ENCODE results near the gene ADAM12. TPM values are rescaled to one million over a fixed set of nuclear protein-coding genes. Genes with fewer than 3 reads are reported as not detected.

Gene ADAM12
- total and polyA plus RNA-seq, 2 of the 13 experiments (the other 11 are each of a cell fraction or from before 2014, with no cell fraction given): not detected

GRCh38 chr10:126402721-126403695, 14.7 kb upstream of the ADAM12 start:
- Histone ChIP-seq H3K4me1 (ENCODE audit: insufficient read depth, low read length) (no peaks in the 10 kb centered on the region), H3K27me3 (ENCODE audit: control insufficient read depth in 1 of 2, insufficient read depth in 2 of 2, low read length in 2 of 2) (peaks cover 2 to 4% of the 10 kb centered on the region in 2 experiments; a peak in 3 of 5 replicates), H3K27ac (ENCODE audit: extremely low read length, insufficient read depth, low read length) (no peak overlapping the region), H4K20me1 (ENCODE audit: insufficient read depth, low read length) (no peaks in the 10 kb centered on the region), H3K4me3 (replicated peaks in 1 of 3; ENCODE audit: insufficient read depth in 1 of 3, low read depth in 2 of 3, low read length in 3 of 3) (no peak overlapping the region), H3K4me2 (ENCODE audit: low read depth, low read length) (no peak overlapping the region), H2AFZ (ENCODE audit: low read length) (no peak overlapping the region), H3K79me2 (ENCODE audit: insufficient read depth, low read length) (no peaks in the 10 kb centered on the region), H3K36me3 (replicated peaks in 1 of 2; ENCODE audit: control insufficient read depth in 1 of 2, insufficient read depth in 2 of 2, low read length in 2 of 2) (no peaks in the 10 kb centered on the region), H3K9me3 (ENCODE audit: low read length) (no peaks in the 10 kb centered on the region), H3K9ac (ENCODE audit: insufficient read depth, low read depth, low read length) (no peak overlapping the region)
- POLR2A ChIA-PET: no interaction called here
- 40% methylated on average over 7 of the region's 7 CpGs for WGBS (ENCODE audit: low lambda C conversion rate)
- DNase-seq (ENCODE audit: low spot score) (no peak), ATAC-seq (no peak), FAIRE-seq (no peak)
- TF ChIP-seq NR2C2 (CRISPR knock-in tag; IDR thresholded peaks at IDR 0.05; ENCODE audit: borderline replicate concordance) (no peak), ARNT2 (CRISPR knock-in tag; IDR thresholded peaks at IDR 0.05; ENCODE audit: low read depth) (no peak), ZNF839 (CRISPR knock-in tag; IDR thresholded peaks at IDR 0.05; ENCODE audit: borderline replicate concordance) (no peak), ZNF232 (CRISPR knock-in tag; IDR thresholded peaks at IDR 0.05; ENCODE audit: borderline replicate concordance) (no peak), RAD51 (IDR thresholded peaks at IDR 0.05; ENCODE audit: borderline replicate concordance) (no peak), NR0B2 (CRISPR knock-in tag; IDR thresholded peaks at IDR 0.05) (no peak), POLR2AphosphoS5 (IDR thresholded peaks at IDR 0.05; ENCODE audit: low read depth, low read length) (no peak)
- BruUV-seq (replicated peaks): no TSS peak
- intact Hi-C loops (cut with micrococcal nuclease; ENCODE audit: unreplicated experiment) (no loop called here), in situ Hi-C loops (cut with HindIII; ENCODE audit: extremely low pct_ligation_motif_present, low pct_unique_long_range_greater_than_20kb) (no loop called here)
- CTCF ChIA-PET (ENCODE audit: low intra/inter-chr PET ratio, low total read pairs): no interaction called here
